Measurements from ENCODE around the gene CEP57L1.

Gene CEP57L1

GRCh38 chr6:109096208-109096607 is 901 bp downstream of the CEP57L1 start:
- Histone ChIP-seq H3K27ac (ENCODE audit: low read length, poor library complexity, severe bottlenecking) (no peak overlapping the region), H2AFZ (ENCODE audit: low read depth, low read length) (no peak overlapping the region), H3K9ac (ENCODE audit: low read length) (peak overlapping the region; percentile 99), H3K4me3 (ENCODE audit: insufficient read depth in 1 of 2, low read depth in 1 of 2, low read length in 2 of 2) (peak overlapping the region in 1 of 2 experiments; percentile 94), H4K8ac (ENCODE audit: low read length) (peak overlapping the region; percentile 28), H3K23ac (ENCODE audit: low read length in 2 of 2) (no peak overlapping the region), H3K9me3 (ENCODE audit: control insufficient read depth, low read length) (no peaks in the 10 kb centered on the region), H3K4me2 (ENCODE audit: low read length, poor library complexity, severe bottlenecking) (no peak overlapping the region), H2BK15ac (ENCODE audit: low read depth, poor library complexity, severe bottlenecking) (no peak overlapping the region), H3K4ac (ENCODE audit: low read depth in 1 of 2, low read length in 2 of 2) (no peak overlapping the region), H2BK5ac (ENCODE audit: low read depth, low read length, poor library complexity, severe bottlenecking) (no peak overlapping the region), H4K91ac (ENCODE audit: low read length) (no peak overlapping the region), H2BK120ac (ENCODE audit: low read depth, low read length) (no peak overlapping the region), H3K14ac (ENCODE audit: low read length in 2 of 2) (no peak overlapping the region), H2AK5ac (ENCODE audit: low read length, severe bottlenecking) (no peak overlapping the region), H2BK12ac (ENCODE audit: low read length in 2 of 2) (no peak overlapping the region), H3K18ac (ENCODE audit: low read depth in 1 of 2, low read length in 2 of 2) (no peak overlapping the region), H3K79me1 (replicated peaks; ENCODE audit: low read length, poor library complexity, severe bottlenecking) (peaks cover 21% of the 10 kb centered on the region), H3K27me3 (ENCODE audit: control insufficient read depth in 1 of 2, insufficient read depth in 1 of 2, low read length in 2 of 2) (no peaks in the 10 kb centered on the region), H3K4me1 (ENCODE audit: control insufficient read depth, insufficient read depth, low read depth, low read length) (no peaks in the 10 kb centered on the region), H3K36me3 (ENCODE audit: control insufficient read depth in 1 of 2, insufficient read depth in 2 of 2, low read depth in 1 of 2, low read length in 2 of 2) (peaks cover 0 to 11% of the 10 kb centered on the region in 2 experiments)
- WGBS, result 78% methylated on average over 5 of the region's 6 CpGs
- no peak for DNase-seq

GRCh38 chr6:109097661-109098060 is 2.4 kb downstream of the CEP57L1 start:
- Histone ChIP-seq H4K91ac (ENCODE audit: low read length) (no peak overlapping the region), H2BK120ac (ENCODE audit: low read depth, low read length) (no peak overlapping the region), H3K18ac (ENCODE audit: low read depth in 1 of 2, low read length in 2 of 2) (no peak overlapping the region), H2BK5ac (ENCODE audit: low read depth, low read length, poor library complexity, severe bottlenecking) (no peak overlapping the region), H2BK15ac (ENCODE audit: low read depth, poor library complexity, severe bottlenecking) (no peak overlapping the region), H3K9ac (ENCODE audit: low read length) (no peak overlapping the region), H3K27me3 (ENCODE audit: control insufficient read depth in 1 of 2, insufficient read depth in 1 of 2, low read length in 2 of 2) (no peaks in the 10 kb centered on the region), H2AFZ (ENCODE audit: low read depth, low read length) (no peak overlapping the region), H2AK5ac (ENCODE audit: low read length, severe bottlenecking) (no peak overlapping the region), H3K4ac (ENCODE audit: low read depth in 1 of 2, low read length in 2 of 2) (no peak overlapping the region), H3K4me3 (ENCODE audit: insufficient read depth in 1 of 2, low read depth in 1 of 2, low read length in 2 of 2) (no peak overlapping the region), H3K79me1 (replicated peaks; ENCODE audit: low read length, poor library complexity, severe bottlenecking) (peaks cover 24% of the 10 kb centered on the region), H3K36me3 (ENCODE audit: control insufficient read depth in 1 of 2, insufficient read depth in 2 of 2, low read depth in 1 of 2, low read length in 2 of 2) (peaks cover 0 to 19% of the 10 kb centered on the region in 2 experiments), H3K23ac (ENCODE audit: low read length in 2 of 2) (no peak overlapping the region), H3K4me1 (ENCODE audit: control insufficient read depth, insufficient read depth, low read depth, low read length) (no peaks in the 10 kb centered on the region), H4K8ac (ENCODE audit: low read length) (no peak overlapping the region), H3K9me3 (ENCODE audit: control insufficient read depth, low read length) (no peaks in the 10 kb centered on the region), H2BK12ac (ENCODE audit: low read length in 2 of 2) (no peak overlapping the region), H3K4me2 (ENCODE audit: low read length, poor library complexity, severe bottlenecking) (no peak overlapping the region), H3K14ac (ENCODE audit: low read length in 2 of 2) (no peak overlapping the region), H3K27ac (ENCODE audit: low read length, poor library complexity, severe bottlenecking) (no peak overlapping the region)
- no peak for DNase-seq
- 97% methylated on average over 1 of the region's 1 CpG for WGBS

GRCh38 chr6:109102762-109103161 is 7.5 kb downstream of the CEP57L1 start:
- Histone ChIP-seq H2BK5ac (ENCODE audit: low read depth, low read length, poor library complexity, severe bottlenecking) (no peak overlapping the region), H2AK5ac (ENCODE audit: low read length, severe bottlenecking) (no peak overlapping the region), H3K18ac (ENCODE audit: low read depth in 1 of 2, low read length in 2 of 2) (no peak overlapping the region), H3K4me2 (ENCODE audit: low read length, poor library complexity, severe bottlenecking) (no peak overlapping the region), H3K27me3 (ENCODE audit: control insufficient read depth in 1 of 2, insufficient read depth in 1 of 2, low read length in 2 of 2) (no peaks in the 10 kb centered on the region), H3K4me3 (ENCODE audit: insufficient read depth in 1 of 2, low read depth in 1 of 2, low read length in 2 of 2) (no peak overlapping the region), H2BK12ac (ENCODE audit: low read length in 2 of 2) (no peak overlapping the region), H3K4ac (ENCODE audit: low read depth in 1 of 2, low read length in 2 of 2) (no peak overlapping the region), H2BK15ac (ENCODE audit: low read depth, poor library complexity, severe bottlenecking) (no peak overlapping the region), H4K91ac (ENCODE audit: low read length) (no peak overlapping the region), H4K8ac (ENCODE audit: low read length) (no peak overlapping the region), H2BK120ac (ENCODE audit: low read depth, low read length) (no peak overlapping the region), H3K9ac (ENCODE audit: low read length) (no peak overlapping the region), H3K79me1 (replicated peaks; ENCODE audit: low read length, poor library complexity, severe bottlenecking) (peaks cover 28% of the 10 kb centered on the region), H2AFZ (ENCODE audit: low read depth, low read length) (no peak overlapping the region), H3K23ac (ENCODE audit: low read length in 2 of 2) (no peak overlapping the region), H3K27ac (ENCODE audit: low read length, poor library complexity, severe bottlenecking) (no peak overlapping the region), H3K4me1 (ENCODE audit: control insufficient read depth, insufficient read depth, low read depth, low read length) (no peaks in the 10 kb centered on the region), H3K36me3 (ENCODE audit: control insufficient read depth in 1 of 2, insufficient read depth in 2 of 2, low read depth in 1 of 2, low read length in 2 of 2) (peaks cover 0 to 19% of the 10 kb centered on the region in 2 experiments), H3K9me3 (ENCODE audit: control insufficient read depth, low read length) (no peaks in the 10 kb centered on the region), H3K14ac (ENCODE audit: low read length in 2 of 2) (no peak overlapping the region)
- DNase-seq, result no peak
- 80% methylated on average over 1 of the region's 1 CpG for WGBS

GRCh38 chr6:109103942-109104341 is 8.6 kb downstream of the CEP57L1 start:
- Histone ChIP-seq H3K4ac (ENCODE audit: low read depth in 1 of 2, low read length in 2 of 2) (no peak overlapping the region), H3K27ac (ENCODE audit: low read length, poor library complexity, severe bottlenecking) (no peak overlapping the region), H3K9ac (ENCODE audit: low read length) (no peak overlapping the region), H3K14ac (ENCODE audit: low read length in 2 of 2) (no peak overlapping the region), H2BK120ac (ENCODE audit: low read depth, low read length) (no peak overlapping the region), H3K79me1 (replicated peaks; ENCODE audit: low read length, poor library complexity, severe bottlenecking) (peaks cover 22% of the 10 kb centered on the region), H2AFZ (ENCODE audit: low read depth, low read length) (no peak overlapping the region), H3K36me3 (ENCODE audit: control insufficient read depth in 1 of 2, insufficient read depth in 2 of 2, low read depth in 1 of 2, low read length in 2 of 2) (peaks cover 0 to 19% of the 10 kb centered on the region in 2 experiments), H4K91ac (ENCODE audit: low read length) (no peak overlapping the region), H3K4me2 (ENCODE audit: low read length, poor library complexity, severe bottlenecking) (no peak overlapping the region), H3K27me3 (ENCODE audit: control insufficient read depth in 1 of 2, insufficient read depth in 1 of 2, low read length in 2 of 2) (no peaks in the 10 kb centered on the region), H3K18ac (ENCODE audit: low read depth in 1 of 2, low read length in 2 of 2) (no peak overlapping the region), H2BK5ac (ENCODE audit: low read depth, low read length, poor library complexity, severe bottlenecking) (no peak overlapping the region), H2BK15ac (ENCODE audit: low read depth, poor library complexity, severe bottlenecking) (no peak overlapping the region), H3K23ac (ENCODE audit: low read length in 2 of 2) (no peak overlapping the region), H2AK5ac (ENCODE audit: low read length, severe bottlenecking) (no peak overlapping the region), H4K8ac (ENCODE audit: low read length) (no peak overlapping the region), H3K4me1 (ENCODE audit: control insufficient read depth, insufficient read depth, low read depth, low read length) (no peaks in the 10 kb centered on the region), H3K9me3 (ENCODE audit: control insufficient read depth, low read length) (no peaks in the 10 kb centered on the region), H3K4me3 (ENCODE audit: insufficient read depth in 1 of 2, low read depth in 1 of 2, low read length in 2 of 2) (no peak overlapping the region), H2BK12ac (ENCODE audit: low read length in 2 of 2) (no peak overlapping the region)
- no peak for DNase-seq
